Stimulated activated CD8-positive, alpha-beta memory T cell treated with anti-CD3 and anti-CD28 coated beads, Interleukin-7, amount 100 ng/mL, for 24 hours (primary cell): Measurements from ENCODE around the gene CDNF.

ENCODE experiments used
- DNase-seq: peaks from one replicate; pipeline ENCODE4 v3.0.0-alpha.2; 2020; ENCODE audit warnings: low read depth

Gene CDNF

DNA sequence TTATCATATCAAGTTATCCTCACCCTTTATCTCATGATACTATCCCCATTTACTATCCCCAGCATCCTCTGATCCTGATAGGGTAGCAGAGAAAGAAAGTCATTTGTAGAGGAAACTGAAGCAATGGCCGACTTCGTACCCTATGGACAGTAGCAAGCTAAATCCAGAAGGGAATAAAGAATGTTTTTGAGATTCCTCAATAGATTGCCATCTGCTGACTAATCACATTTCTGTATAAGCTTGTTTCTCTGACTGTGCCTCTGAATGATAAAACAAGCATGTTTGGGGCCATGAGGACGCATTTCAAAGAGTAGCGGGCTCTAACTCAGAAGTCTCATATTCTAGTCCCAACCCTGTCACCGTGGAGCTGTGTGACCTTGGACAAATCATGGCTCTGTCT is 49.9 kb downstream of the CDNF start:
- DNase-seq = no peak

GRCh38 chr10:14784459-14785055 is 53.3 kb downstream of the CDNF start:
- no peak for DNase-seq

GRCh38 chr10:14782691-14783363 is 55.0 kb downstream of the CDNF start:
- no peak for DNase-seq

- no peak for DNase-seq
Measured at GRCh38 chr10:14781763-14782162, 56.1 kb downstream of the CDNF start.

DNA sequence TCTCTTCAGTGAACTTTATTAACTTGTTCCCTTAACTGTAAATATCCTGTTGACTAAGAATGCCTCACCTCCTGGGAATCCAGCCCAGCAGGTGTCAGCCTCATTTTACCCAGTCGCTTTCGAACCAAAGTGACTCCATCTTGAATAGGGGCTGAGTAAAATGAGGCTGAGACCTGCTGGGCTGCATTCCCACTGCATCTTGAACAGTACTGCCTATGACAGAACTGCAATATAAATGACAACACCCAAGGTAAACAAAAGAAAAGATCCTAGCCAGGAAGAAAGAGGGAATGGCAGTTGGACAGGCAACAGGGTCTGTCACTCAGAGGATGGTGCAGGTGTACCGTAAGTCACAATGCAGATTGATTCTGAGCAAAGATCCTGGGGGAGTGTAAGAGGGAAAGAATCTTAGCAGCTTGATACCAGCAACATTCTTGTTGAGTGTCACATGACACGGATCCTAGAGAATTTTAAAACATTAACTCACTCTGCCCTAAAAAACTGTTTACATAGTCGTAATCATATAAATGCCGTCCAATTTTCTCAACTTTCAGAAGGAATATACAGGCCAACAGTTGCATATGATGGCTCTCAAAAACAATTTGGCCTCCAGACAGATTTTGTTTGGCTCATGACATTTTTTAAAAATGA is 58.7 kb downstream of the CDNF start:
- DNase-seq = no peak

GRCh38 chr10:14776546-14776945 is 61.3 kb downstream of the CDNF start:
- no peak for DNase-seq

DNA sequence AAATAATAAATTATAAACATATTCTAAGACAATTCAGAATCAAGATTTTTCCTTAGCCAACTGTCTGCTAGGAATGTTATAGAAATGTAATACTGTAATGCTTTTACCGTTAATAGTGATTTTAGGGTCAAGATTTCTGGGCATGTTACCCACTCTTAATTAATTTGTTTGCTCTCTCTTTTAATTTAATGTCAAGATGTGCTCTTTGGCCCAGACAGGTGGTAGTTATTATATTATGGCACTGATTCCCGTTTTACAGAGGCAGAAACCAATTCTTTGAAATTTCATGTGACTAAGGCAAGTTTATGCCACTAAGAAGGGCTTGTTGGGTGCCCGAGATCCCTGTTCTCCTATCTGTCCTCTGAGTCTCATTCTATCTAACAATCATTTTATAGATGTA is 62.2 kb downstream of the CDNF start:
- DNase-seq = no peak

DNA sequence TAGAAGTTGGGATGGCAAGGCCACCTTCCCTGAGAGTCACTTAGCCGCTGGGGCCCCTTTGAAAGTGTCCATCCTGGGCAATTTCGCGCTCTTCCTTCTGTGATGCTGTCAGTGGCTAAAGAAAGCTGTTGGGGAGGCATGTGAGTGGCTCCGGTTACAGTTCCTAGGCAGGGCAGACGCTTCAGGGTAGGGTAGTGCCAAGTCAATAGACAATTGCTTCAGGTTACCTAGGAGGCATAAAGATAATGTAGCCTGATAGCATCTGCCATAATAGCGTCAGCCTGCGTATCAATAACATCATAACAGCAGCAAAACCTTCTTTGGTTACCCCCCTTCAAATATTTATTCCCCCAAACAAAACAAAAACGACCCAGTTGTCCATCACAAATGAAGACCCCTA is 63.0 kb downstream of the CDNF start, which contains the start of gene FAM107B:
Gene FAM107B (minus strand): TSS at position 101 of the 400 bp plus-strand sequence. CDS start 234 bp downstream, outside the sequence.
- DNase-seq = no peak

DNA sequence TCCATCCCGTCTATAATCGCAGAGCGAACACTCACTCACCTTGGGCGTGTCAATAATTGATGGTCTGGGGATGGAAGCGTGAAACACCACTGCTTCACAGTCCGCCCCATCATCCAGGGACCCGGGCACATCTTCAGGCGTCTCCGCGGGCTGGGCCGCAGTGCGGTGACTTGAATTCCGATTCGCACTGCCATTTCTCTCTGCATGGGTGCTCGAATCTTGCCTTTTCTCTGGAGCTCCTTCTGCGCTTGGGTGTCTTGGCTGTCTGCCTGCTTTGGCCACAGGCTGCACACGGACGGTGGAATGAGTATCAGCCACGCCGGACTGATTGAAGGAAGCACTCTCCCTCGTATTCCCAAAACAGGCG is 63.6 kb downstream of the CDNF start:
- no peak for DNase-seq

DNA sequence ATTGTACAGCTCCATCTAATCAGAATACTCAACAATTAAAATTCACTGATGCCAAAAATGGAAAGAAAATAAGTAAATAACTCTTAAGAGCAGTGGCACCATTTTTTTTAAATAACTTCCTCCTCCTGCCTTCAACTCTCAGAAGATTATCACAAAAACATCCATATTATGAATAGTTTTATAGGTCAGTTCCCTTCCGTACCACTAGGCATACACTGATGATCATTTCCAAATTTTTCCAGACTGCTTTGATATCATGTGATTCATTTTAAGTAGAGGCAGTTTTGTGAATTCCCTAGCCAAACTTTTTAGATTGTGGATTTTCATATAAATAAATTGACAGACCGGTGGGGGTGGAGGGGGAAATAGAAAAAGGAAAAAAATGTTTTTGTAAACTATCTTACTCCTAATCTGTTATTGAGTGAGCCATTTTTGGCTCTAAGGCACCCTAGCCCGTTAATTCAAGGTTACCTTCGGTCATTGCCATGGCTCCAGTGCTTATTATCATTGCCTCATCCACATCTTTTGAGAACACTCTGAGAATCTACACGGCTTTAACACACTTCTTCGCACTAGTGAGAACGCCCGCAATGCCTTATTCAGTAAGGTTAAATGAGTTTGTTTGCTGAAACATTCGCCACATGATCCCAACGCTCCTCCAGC is 64.2 kb downstream of the CDNF start:
- DNase-seq = no peak

GRCh38 chr10:14772399-14772798 is 65.4 kb downstream of the CDNF start:
- no peak for DNase-seq

DNA sequence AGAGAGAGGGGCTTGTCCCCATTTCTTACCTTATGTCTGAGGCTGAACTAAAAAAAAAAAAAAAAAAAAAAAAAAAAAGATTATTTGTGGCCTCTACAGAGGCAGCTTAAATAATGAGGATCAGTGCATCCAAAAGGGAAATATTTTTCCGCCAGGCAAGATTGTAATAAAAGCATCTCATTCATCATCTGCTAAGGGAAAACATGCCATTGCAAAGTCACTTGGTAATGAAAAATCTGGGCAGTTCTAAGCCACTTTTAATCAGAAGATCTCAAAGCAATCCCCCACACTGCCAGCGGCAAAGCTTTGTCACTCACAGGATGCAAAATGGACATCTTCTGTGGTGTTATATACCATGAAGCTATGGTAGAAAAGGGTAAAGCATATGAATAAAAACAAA is 66.9 kb downstream of the CDNF start:
- DNase-seq = no peak
